Thoracic aorta (tissue), 2 donors: ENCODE results near the gene PPARA. TPM values are rescaled to one million over a fixed set of nuclear protein-coding genes. Genes with fewer than 3 reads are reported as not detected.

Experiments used
- ATAC-seq: fragments of 150-250 bp; one replicate; pipeline ENCODE4 v1.8.0; 2017; ENCODE audit warnings: low read depth; ENCODE audit not compliant: insufficient number of reproducible peaks, low FRiP score
- DNase-seq: peaks from one replicate; pipeline ENCODE4 v3.0.0-alpha.2; 2020; ENCODE audit warnings: low spot score
- H3K27ac ChIP-seq, 2 donors: fragments of 200-600 bp; sonication (generic); 1 replicate in 1 of 2; 2 replicates in 1 of 2; pipeline ENCODE4 v1.5.1; 2016; ENCODE audit warnings: mild to moderate bottlenecking in 2 of 2, moderate library complexity in 2 of 2
- H3K27me3 ChIP-seq: fragments of 200-600 bp; sonication (generic); replicated peaks from 2 replicates; pipeline ENCODE4 v1.6.0; 2016; ENCODE audit warnings: mild to moderate bottlenecking; ENCODE audit not compliant: insufficient read depth
- H3K36me3 ChIP-seq: fragments of 200-600 bp; sonication (generic); one replicate; pipeline ENCODE4 v1.5.1; 2016
- H3K4me1 ChIP-seq, 2 donors: fragments of 200-600 bp; sonication (generic); 1 replicate in 1 of 2; 2 replicates in 1 of 2; pipeline versions ENCODE4 v1.5.1 to v1.6.0; 2016; ENCODE audit warnings: low read depth in 2 of 2, mild to moderate bottlenecking in 1 of 2; ENCODE audit not compliant: control insufficient read depth in 1 of 2
- H3K4me3 ChIP-seq: fragments of 200-600 bp; sonication (generic); 2 replicates; pipeline ENCODE4 v1.5.1; 2016; ENCODE audit warnings: mild to moderate bottlenecking
- H3K9me3 ChIP-seq: fragments of 200-600 bp; sonication (generic); 2 replicates; pipeline ENCODE4 v1.5.1; 2016
- CTCF ChIP-seq: fragments of 200-600 bp; sonication (generic); IDR thresholded peaks from one replicate; pipeline ENCODE4 v1.5.1; 2019; ENCODE audit warnings: antibody characterized with exemption
- total RNA-seq, 2 donors: library from RNA; depleted of rRNA; stranded (reverse); fragments of >200 nt; gene quantifications; one replicate each; pipeline versions ENCODE4 v1.1.0 to v1.2.3, GENCODE V29; 2016

The PPARA gene
- total RNA-seq, 2 donors from 2014 or later, result 21.9 to 67.8 TPM

- no peaks in the 10 kb centered on the region for H3K27me3 ChIP-seq
- no peak for ATAC-seq
- H3K4me1 ChIP-seq, result peaks cover 0 to 8% of the 10 kb centered on the region in 2 donors
- H3K4me3 ChIP-seq, result no peak overlapping the region
- no peaks in the 10 kb centered on the region for H3K9me3 ChIP-seq
- no peak overlapping the region for H3K27ac ChIP-seq
- TF ChIP-seq CTCF, result no peak
- peaks cover 6% of the 10 kb centered on the region for H3K36me3 ChIP-seq
- no peak for DNase-seq
Measured at GRCh38 chr22:46159777-46160176, 9.5 kb downstream of the PPARA start.

GRCh38 chr22:46162285-46162684 is 12.0 kb downstream of the PPARA start:
- H3K27me3 ChIP-seq, result no peaks in the 10 kb centered on the region
- no peak for TF ChIP-seq CTCF
- no peak overlapping the region for H3K4me3 ChIP-seq
- no peak for DNase-seq
- ATAC-seq, result no peak
- H3K36me3 ChIP-seq, result peaks cover 6% of the 10 kb centered on the region
- H3K9me3 ChIP-seq, result no peaks in the 10 kb centered on the region
- H3K27ac ChIP-seq, result no peak overlapping the region
- no peaks in the 10 kb centered on the region for H3K4me1 ChIP-seq

GRCh38 chr22:46162771-46163556 is 12.6 kb downstream of the PPARA start:
- Histone ChIP-seq H3K36me3 (peaks cover 6% of the 10 kb centered on the region), H3K9me3 (no peaks in the 10 kb centered on the region), H3K4me1 (no peaks in the 10 kb centered on the region), H3K27ac (no peak overlapping the region), H3K27me3 (no peaks in the 10 kb centered on the region), H3K4me3 (no peak overlapping the region)
- DNase-seq (no peak), ATAC-seq (no peak)
- TF ChIP-seq CTCF, result no peak

- ATAC-seq, result no peak
- no peak for TF ChIP-seq CTCF
- Histone ChIP-seq H3K27ac (no peak overlapping the region), H3K9me3 (no peaks in the 10 kb centered on the region), H3K4me1 (no peaks in the 10 kb centered on the region), H3K4me3 (no peak overlapping the region), H3K27me3 (no peaks in the 10 kb centered on the region), H3K36me3 (peaks cover 6% of the 10 kb centered on the region)
- no peak for DNase-seq
Measured at GRCh38 chr22:46163557-46163888, 13.2 kb downstream of the PPARA start.

- Histone ChIP-seq H3K4me3 (no peak overlapping the region), H3K27me3 (no peaks in the 10 kb centered on the region), H3K9me3 (no peaks in the 10 kb centered on the region), H3K4me1 (peaks cover 0 to 5% of the 10 kb centered on the region in 2 donors), H3K27ac (no peak overlapping the region), H3K36me3 (peaks cover 6% of the 10 kb centered on the region)
- no peak for TF ChIP-seq CTCF
- ATAC-seq (no peak), DNase-seq (no peak)
Measured at GRCh38 chr22:46165977-46166376, 15.7 kb downstream of the PPARA start.
